ENCODE results near the gene PPM1J.

DNA sequence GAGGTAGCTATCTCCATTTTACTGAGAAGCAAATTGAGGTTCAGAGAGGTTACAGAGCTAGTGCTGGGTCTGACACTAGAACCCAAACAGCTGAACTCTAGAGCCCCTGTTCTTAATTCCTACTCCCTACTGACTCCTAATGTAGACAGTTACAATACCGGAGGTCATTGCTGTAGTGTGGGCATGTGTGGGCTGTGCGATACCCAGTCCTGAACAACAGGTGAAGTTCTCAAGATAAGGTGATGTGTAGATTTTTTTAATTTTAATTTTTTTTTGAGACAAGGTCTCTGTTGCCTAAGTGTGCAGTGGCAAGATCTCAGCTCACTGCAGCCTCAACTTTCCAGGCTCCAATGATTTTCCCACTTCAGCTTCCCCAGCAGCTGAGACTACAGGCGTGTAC, 6.6 kb downstream of the PPM1J start:
- TF ChIP-seq, protein P1, sequence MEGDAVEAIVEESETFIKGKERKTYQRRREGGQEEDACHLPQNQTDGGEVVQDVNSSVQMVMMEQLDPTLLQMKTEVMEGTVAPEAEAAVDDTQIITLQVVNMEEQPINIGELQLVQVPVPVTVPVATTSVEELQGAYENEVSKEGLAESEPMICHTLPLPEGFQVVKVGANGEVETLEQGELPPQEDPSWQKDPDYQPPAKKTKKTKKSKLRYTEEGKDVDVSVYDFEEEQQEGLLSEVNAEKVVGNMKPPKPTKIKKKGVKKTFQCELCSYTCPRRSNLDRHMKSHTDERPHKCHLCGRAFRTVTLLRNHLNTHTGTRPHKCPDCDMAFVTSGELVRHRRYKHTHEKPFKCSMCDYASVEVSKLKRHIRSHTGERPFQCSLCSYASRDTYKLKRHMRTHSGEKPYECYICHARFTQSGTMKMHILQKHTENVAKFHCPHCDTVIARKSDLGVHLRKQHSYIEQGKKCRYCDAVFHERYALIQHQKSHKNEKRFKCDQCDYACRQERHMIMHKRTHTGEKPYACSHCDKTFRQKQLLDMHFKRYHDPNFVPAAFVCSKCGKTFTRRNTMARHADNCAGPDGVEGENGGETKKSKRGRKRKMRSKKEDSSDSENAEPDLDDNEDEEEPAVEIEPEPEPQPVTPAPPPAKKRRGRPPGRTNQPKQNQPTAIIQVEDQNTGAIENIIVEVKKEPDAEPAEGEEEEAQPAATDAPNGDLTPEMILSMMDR (IDR thresholded peaks at IDR 0.05) = no peak
- TF ChIP-seq TCF7L2 (IDR thresholded peaks at IDR 0.05; ENCODE audit: low read depth, low read length) (no peak), SIN3A (IDR thresholded peaks at IDR 0.05; ENCODE audit: borderline replicate concordance, insufficient read depth, low read depth, low read length) (no peak)

All from Panc1 (cell line).